ENCODE results near the gene ATP6V1G1. TPM values are rescaled to one million over a fixed set of nuclear protein-coding genes. Genes with fewer than 3 reads are reported as not detected.

The ATP6V1G1 gene
- total RNA-seq, 1 experiment from 2014 or later = 90.6 TPM

DNA sequence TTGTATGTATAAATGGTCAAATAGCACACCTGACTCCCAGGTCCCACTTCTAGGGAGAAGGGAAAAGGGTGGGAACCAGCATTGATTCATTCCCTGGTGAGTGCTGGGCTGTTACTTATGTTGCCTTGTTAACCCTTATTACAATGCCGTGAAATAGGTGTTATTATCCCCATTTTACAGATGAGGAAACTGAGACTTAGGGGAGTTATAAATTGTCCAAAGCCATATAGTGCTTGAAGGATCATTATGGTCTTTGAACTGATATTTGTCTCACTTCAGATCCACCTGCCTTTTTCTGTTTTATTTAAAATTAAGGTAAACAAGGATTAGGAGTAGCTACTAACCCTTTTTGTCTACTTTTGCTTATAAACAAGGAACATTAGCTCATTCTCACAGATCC lies 40.0 kb downstream of the ATP6V1G1 start:
- H4K20me1 ChIP-seq (ENCODE audit: insufficient read depth) = no peaks in the 10 kb centered on the region
- no peaks in the 10 kb centered on the region for H3F3A ChIP-seq (ENCODE audit: insufficient read depth, low read depth)
- H2AFZ ChIP-seq = no peak overlapping the region
- no peak overlapping the region for H3K4me3 ChIP-seq
- intact Hi-C loops (cut with micrococcal nuclease; ENCODE audit: unreplicated experiment) = no loop called here
- no peaks in the 10 kb centered on the region; the same call in 1 of the 2 replicates for H3K36me3 ChIP-seq (ENCODE audit: low read depth)
- TF ChIP-seq EZH2 (IDR thresholded peaks at IDR 0.05; ENCODE audit: low read depth) = no peak
- no peak for TF ChIP-seq CTCF (conservative IDR thresholded peaks at IDR 0.05)
- POLR2A ChIA-PET (ENCODE audit: unreplicated experiment) = no interaction called here
- no peaks in the 10 kb centered on the region for H3K27me3 ChIP-seq (ENCODE audit: insufficient read depth, low read depth)
- H3K4me1 ChIP-seq (replicated peaks; ENCODE audit: insufficient read depth) = no peaks in the 10 kb centered on the region
- no peak overlapping the region for H3K4me2 ChIP-seq
- CTCF ChIA-PET = no interaction called here
- no TSS peak for BruUV-seq (replicated peaks)
- H3K79me2 ChIP-seq (ENCODE audit: low read depth) = no peaks in the 10 kb centered on the region
- DNase-seq = no peak
- H3K9me3 ChIP-seq (ENCODE audit: insufficient read depth, low read depth) = no peaks in the 10 kb centered on the region
- no peaks in the 10 kb centered on the region for H3K9me2 ChIP-seq (ENCODE audit: insufficient read depth)
- H3K27ac ChIP-seq = no peak overlapping the region

GRCh38 chr9:114629563-114630090 lies 42.1 kb downstream of the ATP6V1G1 start:
- no peaks in the 10 kb centered on the region for H3K9me2 ChIP-seq (ENCODE audit: insufficient read depth)
- DNase-seq = no peak
- TF ChIP-seq EZH2 (IDR thresholded peaks at IDR 0.05; ENCODE audit: low read depth) = no peak
- no peak for TF ChIP-seq CTCF (conservative IDR thresholded peaks at IDR 0.05)
- no peaks in the 10 kb centered on the region for H3K9me3 ChIP-seq (ENCODE audit: insufficient read depth, low read depth)
- H3F3A ChIP-seq (ENCODE audit: insufficient read depth, low read depth) = no peaks in the 10 kb centered on the region
- no peak overlapping the region for H2AFZ ChIP-seq
- no peaks in the 10 kb centered on the region for H3K4me1 ChIP-seq (replicated peaks; ENCODE audit: insufficient read depth)
- BruUV-seq (replicated peaks) = no TSS peak
- H3K27me3 ChIP-seq (ENCODE audit: insufficient read depth, low read depth) = no peaks in the 10 kb centered on the region
- no peaks in the 10 kb centered on the region; the same call in 1 of the 2 replicates for H3K36me3 ChIP-seq (ENCODE audit: low read depth)
- H3K4me3 ChIP-seq = no peak overlapping the region
- H3K79me2 ChIP-seq (ENCODE audit: low read depth) = no peaks in the 10 kb centered on the region
- intact Hi-C loops (cut with micrococcal nuclease; ENCODE audit: unreplicated experiment) = no loop called here
- no peaks in the 10 kb centered on the region for H4K20me1 ChIP-seq (ENCODE audit: insufficient read depth)
- ChIA-PET CTCF (interaction anchor here (0.7 kb wide), 1 partner anchor 53 kb away, joined by 3 read pairs; no protein-coding TSS in a partner anchor), POLR2A (ENCODE audit: unreplicated experiment) (no interaction called here)
- no peak overlapping the region for H3K27ac ChIP-seq
- no peak overlapping the region for H3K4me2 ChIP-seq

GRCh38 chr9:114631166-114631565 lies 43.6 kb downstream of the ATP6V1G1 start:
- Histone ChIP-seq H2AFZ (no peak overlapping the region), H3K9me2 (ENCODE audit: insufficient read depth) (no peaks in the 10 kb centered on the region), H3K4me2 (no peak overlapping the region), H3K36me3 (ENCODE audit: low read depth) (no peaks in the 10 kb centered on the region; the same call in 1 of the 2 replicates), H3K9me3 (ENCODE audit: insufficient read depth, low read depth) (no peaks in the 10 kb centered on the region), H3K27me3 (ENCODE audit: insufficient read depth, low read depth) (no peaks in the 10 kb centered on the region), H3K4me3 (no peak overlapping the region), H3K4me1 (replicated peaks; ENCODE audit: insufficient read depth) (no peaks in the 10 kb centered on the region), H3K27ac (no peak overlapping the region), H3K79me2 (ENCODE audit: low read depth) (no peaks in the 10 kb centered on the region), H4K20me1 (ENCODE audit: insufficient read depth) (no peaks in the 10 kb centered on the region), H3F3A (ENCODE audit: insufficient read depth, low read depth) (no peaks in the 10 kb centered on the region)
- TF ChIP-seq CTCF (conservative IDR thresholded peaks at IDR 0.05) = no peak
- TF ChIP-seq EZH2 (IDR thresholded peaks at IDR 0.05; ENCODE audit: low read depth) = no peak
- ChIA-PET CTCF (interaction anchor here (0.7 kb wide), 1 partner anchor 129 kb away, joined by 6 read pairs; no protein-coding TSS in a partner anchor), POLR2A (ENCODE audit: unreplicated experiment) (no interaction called here)
- BruUV-seq (replicated peaks) = no TSS peak
- DNase-seq = no peak
- intact Hi-C loops (cut with micrococcal nuclease; ENCODE audit: unreplicated experiment) = no loop called here

Data from PC-9 (cell line).